ENCODE results near the gene KLHL7.

The KLHL7 gene

GRCh38 chr7:23226844-23227450 is 121.4 kb downstream of the KLHL7 start:
- no peak for TF ChIP-seq CTCF (IDR thresholded peaks at IDR 0.05; ENCODE audit: low read depth, low read length)
- DNase-seq: no peak
- Histone ChIP-seq H3K36me3 (no peaks in the 10 kb centered on the region), H3K27ac (no peak overlapping the region), H3K9me3 (ENCODE audit: severe bottlenecking) (no peaks in the 10 kb centered on the region), H3K27me3 (ENCODE audit: insufficient read depth, low read depth, severe bottlenecking) (no peaks in the 10 kb centered on the region), H3K4me3 (ENCODE audit: low read depth, low read length) (no peak overlapping the region)

Measured in WERI-Rb-1 (cell line).